HG03095 (cell line): Measurements from ENCODE around the gene GRB10.
A peak's percentile ranks its signal among the peaks of the same experiment; 100 is the strongest.

Experiments used
- ATAC-seq: cut with Tn5 transposase; IDR thresholded peaks from one replicate; pipeline ENCODE4 v1.9.1; 2021; ENCODE audit warnings: moderate library complexity; ENCODE audit not compliant: unreplicated experiment

The GRB10 gene

DNA sequence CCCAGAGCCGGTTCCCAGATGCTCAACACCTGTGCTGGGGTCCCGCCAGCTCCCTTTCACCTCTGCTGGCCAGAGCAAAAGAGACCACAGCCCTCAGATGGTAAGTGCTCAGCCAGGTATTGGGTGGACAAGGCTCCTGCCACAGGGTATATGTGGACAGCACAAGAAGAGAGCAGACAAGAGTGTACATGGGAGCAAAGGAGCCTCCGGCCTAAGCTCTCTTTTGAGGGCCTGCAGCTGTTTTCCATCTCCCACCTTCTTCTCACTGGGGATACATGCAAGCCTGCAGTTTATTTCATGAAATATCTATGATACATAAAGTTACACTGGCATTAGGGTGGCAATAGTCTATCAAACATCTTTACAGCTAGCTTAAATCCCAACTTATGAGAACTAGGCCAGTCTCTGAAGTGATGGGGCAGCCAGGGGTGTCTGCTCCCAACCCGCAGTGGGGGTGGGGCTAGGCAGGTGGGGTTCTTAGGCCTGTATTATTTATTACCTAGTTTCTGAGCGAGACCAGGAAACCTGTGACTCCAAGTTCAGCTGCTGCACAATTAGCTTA is 167.1 kb downstream of the GRB10 start:
- no peak for ATAC-seq

DNA sequence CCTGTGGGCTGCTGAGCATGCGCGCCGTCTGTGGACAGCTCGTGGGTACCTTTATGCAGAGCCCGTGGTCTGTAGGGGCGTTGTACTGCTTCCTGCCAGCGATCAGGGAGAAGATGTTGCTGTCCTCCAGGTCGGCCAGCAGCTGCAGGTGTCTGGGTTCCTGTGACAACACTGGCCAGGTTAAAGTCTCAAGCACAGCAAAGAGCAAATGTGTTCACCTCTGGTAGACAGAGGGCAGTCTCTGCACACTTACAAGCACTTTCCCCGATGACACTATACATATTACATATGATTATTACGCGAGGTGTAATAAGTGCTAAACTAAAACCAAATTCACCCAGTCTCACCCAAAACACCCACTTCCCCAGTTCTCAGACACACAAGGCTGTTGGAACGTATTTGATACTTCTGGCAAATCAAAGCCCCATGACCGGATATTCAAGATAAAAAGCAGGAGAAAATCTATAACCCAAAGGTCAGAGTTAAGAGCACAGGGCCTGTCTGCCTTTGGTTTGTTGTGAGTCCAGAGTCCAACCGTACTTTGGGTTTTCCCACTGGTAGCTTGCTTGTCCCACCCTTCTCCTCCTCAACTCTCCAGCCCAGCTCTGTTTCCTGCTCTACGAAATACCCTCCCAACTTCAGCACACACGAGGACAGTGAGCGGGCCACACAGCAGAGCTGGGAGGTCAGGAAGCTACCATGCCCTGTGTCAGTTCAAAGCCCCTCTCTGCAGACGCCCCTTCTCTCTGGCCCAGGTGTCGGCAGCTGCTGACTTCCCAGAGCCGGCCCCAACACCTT is 167.8 kb downstream of the GRB10 start:
- no peak for ATAC-seq

DNA sequence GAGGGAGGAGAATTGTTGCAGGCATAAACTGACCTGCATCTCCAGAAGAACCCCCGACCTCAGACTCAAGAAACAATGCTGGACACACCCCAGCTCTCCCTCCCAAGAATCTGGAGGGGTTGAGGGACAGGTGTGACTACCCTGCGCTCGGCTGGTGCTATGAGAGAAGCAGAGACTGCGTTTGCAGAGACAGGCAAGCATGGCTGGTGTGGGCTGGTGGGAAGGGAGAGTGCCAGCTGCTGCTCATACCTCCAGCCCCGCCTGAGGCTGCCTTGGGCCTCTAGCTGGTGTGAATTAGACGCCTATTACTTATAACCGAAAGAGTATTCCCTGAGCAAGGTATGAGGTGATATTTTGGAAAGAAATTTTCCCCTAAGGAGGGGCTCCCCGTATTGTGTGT is 169.2 kb downstream of the GRB10 start:
- no peak for ATAC-seq

DNA sequence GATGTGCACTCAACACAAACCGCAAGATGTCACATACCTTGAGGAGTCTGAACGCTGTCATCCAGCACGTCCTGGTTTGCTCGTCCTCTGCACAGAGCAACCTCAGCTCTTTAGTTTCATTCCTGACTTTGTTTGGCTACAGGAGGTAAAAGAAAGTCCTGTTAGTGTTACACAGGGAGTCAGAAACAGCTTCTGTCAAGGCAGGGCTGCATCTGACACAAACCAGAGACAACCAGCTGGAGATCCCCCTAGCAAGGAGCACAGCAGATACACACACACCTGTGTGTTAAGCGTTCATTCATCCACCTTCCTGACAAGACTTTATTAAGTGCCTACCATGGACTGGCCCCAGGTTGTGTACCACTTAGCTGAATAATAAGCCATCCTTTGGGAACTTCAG is 170.0 kb downstream of the GRB10 start:
- no peak for ATAC-seq

DNA sequence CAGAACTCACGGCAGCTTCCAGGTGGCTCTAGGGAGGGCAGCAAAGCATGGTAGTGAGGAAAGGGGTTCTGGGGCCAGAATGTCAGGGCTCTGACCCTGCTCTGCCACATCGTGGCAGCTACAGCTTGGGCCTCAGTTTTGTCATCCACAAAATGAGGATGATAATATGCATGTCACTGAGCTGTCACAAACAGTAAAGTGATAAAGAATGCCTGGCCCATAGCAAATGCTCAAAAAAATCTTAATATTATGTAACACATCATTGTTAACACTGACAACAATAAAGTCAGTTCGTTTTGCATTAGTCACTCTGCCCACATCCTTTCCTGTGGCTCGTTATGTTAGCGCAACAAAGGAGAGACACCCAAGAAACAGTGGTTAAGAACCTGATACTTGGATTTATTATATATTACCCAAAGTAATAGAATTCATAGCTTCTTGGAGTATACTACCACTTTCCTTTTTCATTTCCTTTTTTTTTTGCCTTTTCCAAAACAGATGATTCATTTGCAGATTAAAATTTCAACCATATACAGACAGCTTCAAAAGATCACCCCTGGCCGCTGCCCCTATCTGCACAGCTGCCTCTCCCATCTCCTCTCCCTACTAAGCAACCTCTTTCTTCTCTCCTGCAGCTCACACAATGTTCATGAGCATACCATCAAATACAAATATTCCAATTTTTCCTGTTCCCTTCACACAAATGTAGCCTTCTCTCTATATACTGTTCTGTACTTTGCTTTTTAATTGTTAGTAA is 172.0 kb downstream of the GRB10 start:
- ATAC-seq: peak; percentile 54

DNA sequence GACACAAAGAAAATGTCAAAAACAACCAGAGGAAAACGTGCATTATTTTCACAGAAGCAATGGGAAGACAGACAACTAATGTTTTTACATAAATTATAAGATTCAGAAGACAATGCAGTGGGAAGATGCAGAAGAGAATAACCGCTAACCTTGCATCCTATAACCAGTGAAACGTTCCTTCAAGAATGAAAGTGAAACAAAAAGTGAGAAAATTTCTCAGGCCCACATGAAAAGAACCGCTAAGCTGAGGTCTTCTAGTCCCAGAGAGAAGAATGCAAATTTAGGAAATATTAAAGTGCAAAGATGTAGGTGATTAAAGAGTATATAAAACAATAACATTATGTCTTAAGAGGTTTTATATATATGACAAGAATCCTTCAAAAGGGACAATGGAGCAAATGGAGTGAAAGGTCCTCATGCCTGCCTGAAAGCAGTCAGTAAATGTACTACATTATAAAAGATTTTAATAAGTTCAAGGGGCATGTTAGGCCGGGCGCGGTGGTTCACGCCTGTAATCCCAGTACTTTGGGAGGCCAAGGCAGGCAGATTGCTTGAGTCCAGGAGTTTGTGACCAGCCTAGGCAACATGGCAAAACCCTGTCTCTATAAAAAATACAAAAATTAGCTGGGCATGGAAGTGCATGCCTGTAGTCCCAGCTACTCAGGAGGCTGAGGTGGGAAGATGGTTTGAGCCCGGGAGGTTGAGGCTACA is 174.3 kb downstream of the GRB10 start:
- no peak for ATAC-seq

DNA sequence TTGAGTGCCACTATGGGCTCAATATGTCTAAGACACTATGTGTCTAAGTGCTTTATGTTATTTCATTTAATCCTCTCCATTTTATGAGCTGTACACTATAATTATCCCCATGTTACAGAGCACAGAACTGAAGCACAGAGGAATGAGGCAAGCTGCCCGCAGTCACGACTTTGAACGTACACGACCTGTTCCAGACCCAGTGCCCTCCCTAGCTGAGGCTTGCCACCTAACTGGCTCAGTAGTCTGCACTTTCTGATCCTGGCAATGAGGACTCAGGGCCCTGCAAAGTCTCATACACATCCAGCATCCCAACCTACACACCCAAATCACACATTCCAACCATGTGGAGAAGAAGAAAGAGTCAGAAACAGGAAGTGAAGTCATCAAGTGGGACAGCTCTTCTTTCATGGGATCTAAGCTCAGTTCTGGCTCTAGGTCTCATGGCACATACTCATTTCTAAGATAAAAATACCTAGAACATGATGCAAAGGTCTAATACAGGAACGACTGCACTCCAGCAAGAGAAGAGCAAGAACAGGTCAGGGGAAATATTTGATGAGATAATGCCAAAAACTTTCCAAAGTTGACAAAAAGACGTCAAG is 175.1 kb downstream of the GRB10 start:
- ATAC-seq: no peak

DNA sequence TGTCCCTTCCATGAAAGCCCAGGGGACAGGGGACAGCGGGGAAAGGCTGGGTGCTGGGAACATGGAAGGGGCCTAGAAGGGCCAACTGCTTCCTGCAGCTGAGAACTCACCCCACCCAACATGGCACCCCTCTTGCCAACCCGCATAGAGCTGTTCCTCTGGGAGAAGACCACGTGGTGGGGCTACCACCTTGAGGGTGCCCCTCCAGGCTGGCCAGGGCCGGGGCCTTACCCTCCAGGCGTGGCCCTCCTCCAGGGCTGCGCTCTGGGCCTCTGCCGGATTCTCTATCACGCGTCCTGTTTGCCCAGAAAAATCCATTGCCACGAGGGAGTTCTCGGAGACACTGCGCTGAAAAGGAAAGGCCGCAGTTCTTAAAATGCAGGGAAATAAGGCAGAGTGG is 177.6 kb downstream of the GRB10 start:
- ATAC-seq: no peak

DNA sequence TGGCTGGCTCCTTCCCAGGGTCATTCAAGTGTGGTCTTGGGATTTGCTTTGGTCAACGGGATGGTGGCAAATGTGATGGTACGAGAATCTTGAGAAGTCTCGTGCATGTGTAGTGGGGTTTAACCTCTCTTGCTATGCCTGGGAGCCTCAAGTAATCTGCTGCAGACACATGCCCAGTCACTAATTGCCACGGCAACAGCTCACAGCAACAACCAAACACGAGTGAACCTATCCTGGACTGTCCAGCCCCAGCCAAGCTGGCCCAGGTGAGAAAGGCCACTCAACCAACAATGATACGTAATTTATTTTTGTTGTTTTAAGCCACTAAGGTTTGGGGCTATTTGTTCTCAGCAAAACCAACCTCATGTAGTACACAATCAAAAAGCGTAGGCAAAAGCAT is 179.4 kb downstream of the GRB10 start:
- no peak for ATAC-seq

DNA sequence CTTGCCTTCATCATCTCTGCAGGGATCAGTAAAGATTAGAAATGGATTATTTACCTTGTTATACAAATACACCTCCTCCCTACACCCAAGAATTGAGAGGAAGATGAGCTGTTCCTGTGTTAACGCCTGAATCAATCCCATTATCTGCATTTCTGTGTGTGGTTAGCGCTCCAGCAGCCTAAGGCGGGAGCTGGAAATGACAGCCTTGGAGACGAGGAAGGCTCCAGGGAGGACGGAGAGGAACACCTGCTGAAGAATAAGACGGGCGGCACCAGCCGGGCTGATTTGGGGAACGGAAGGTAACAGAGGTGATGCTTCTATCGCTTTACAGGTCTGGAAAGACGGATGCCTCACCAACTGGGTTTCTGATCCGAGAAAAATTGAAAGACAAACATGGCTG is 183.3 kb downstream of the GRB10 start:
- ATAC-seq: no peak

DNA sequence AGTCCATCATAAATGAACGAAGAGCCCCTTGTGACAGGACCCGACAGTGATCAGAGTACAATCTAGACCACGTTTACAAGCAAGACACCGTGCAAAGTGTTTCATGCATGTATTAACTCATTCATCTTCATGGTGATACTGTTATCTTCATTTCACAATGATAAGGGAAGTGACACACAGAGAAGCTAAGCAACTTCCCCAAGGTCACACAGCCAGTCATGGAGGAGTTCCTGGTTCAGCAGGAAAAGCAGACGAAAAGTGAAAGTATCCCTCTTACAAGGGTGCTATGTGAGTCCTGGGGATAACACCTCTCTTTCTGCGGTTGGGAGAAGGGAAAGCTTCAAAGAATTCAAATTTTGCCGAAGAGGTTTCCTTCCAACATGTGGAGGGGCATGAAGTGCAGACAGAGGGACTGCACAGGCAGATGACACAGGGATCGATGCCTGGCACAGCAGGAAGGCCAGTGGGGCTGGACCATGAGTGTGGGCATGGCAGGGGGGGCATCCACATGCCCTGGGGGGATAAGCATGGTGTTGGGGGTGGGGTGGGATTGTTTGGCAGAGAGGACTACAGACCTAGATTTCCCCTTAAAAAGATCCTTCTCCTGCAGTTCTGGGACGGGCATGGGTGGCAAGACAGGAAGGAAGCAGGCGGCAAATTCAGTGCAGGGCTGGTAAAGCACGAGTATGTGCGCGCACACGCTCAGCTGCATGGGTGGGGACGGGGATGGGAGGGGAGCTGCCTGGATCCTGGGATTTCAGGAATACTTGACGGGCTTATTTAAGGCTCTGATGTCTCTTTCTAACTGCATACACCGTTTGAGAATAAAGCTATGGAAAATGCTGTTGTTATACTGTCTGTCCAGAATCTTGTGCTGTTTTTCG is 184.0 kb downstream of the GRB10 start:
- ATAC-seq: no peak

DNA sequence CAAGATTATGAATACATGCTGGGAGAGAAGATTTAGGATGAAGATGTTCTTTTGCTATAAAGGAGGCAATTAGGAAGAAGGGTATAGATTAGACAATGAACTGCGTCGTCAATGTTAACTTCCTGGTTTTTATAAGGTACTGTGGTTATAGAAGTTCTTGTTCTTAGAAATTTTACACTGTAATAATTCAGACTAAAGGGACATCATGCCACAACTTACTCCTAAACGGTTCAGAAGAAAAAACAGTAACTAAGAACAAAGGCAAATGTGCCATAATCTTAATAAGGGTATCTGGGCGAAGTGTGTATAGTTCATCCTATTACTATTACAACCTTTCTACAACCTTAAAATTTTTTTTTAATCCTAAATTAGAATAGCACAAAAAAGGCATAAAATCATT is 186.2 kb downstream of the GRB10 start:
- ATAC-seq: no peak

DNA sequence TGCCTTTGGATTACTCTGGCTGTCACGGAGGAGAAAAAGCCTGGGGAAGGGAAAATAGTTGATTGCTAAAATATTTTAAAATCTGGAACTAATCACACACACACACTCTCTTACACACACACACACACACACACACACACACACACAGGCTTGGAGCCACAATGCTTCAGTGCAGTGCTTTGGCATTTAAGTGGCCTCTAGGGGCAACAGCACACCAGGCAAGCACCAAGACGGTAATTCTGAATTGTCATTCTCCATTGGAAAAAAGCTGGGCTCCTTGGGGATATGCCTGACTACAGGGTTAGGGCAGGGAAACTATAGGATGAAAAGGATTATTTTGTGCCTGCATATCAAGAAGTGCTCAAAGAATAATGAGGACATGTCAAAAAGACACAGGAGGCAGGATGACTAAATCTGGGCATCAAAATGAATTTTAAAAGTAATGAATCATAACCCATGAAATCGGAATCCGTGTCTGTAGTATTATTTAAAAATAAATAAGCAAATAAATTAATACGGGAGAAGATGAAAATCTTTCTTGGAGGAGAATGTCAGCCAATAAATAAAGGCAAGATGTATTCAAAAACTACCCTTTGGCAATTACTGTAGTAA is 187.1 kb downstream of the GRB10 start:
- ATAC-seq: peak; percentile 22

DNA sequence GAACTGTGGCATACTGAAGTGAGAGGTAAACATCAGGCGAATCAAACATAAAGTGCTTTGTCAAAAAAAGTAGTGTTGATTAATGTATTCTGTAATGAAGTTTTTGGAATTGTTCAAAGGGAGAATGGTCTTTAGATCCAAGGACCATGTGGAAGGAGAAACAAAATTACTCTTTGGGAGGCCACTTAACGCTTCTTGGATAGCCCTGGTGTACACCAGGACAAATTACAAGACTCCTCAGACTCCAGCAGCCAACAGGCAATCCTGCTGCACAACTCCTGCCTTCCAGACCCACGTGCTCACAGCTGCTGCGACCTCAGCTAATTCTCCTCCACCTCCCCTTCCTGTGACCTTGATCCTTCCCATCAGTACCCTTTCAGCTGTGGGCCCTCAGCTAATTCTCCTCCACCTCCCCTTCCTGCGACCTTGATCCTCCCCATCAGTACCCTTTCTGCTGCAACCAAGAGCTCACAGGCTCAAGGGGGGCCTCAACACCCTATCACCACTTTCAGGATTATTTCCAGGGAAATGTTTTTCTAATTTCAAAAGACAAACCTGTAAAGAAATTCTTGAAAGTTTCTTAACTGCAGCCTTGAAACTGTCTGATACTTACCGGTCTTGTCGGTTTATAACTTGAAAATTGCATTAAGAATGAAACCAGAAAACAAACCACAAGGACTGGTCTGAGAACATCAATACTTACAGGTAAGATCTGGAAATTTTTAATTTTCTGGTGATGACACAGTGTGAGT is 187.8 kb downstream of the GRB10 start:
- peak; percentile 44 for ATAC-seq

DNA sequence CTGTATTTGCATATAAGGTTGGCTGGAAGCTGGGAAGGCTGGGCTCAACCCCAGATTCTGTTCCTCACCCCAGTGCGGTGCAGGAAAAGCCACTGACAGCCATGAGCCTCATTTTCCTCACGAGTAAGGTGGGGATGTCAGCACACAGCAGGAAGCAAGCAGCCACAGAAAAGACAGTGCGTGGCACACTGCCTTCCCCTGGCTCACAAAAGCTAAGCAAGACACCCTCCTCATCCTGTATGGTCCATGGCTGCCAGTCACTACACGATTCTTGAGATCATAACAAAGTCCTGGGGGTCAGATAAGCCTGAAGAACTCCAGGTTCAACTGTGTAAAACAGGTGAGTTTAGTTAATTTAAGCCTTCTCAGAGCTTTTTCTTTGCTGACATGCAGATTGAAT is 188.6 kb downstream of the GRB10 start:
- no peak for ATAC-seq

DNA sequence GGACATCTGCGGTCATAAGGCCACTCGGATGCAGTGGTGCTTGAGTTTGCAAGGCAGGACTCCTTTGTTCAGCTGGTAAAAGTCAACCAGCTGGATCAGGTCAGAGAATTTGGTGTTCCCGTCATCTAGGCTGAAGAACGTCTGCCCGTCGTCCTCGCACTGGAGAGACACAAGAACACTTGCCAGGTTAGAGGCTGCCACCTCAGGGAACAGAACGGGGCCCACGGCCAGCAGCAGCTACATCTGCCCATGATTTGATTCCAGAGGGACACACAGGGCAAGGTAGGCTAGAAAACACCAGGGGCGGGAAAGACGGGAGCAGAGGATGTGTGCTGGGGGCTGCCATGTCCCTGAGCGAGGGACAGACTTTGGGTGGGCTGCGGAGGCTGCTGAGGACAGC is 189.8 kb downstream of the GRB10 start:
- ATAC-seq: no peak

DNA sequence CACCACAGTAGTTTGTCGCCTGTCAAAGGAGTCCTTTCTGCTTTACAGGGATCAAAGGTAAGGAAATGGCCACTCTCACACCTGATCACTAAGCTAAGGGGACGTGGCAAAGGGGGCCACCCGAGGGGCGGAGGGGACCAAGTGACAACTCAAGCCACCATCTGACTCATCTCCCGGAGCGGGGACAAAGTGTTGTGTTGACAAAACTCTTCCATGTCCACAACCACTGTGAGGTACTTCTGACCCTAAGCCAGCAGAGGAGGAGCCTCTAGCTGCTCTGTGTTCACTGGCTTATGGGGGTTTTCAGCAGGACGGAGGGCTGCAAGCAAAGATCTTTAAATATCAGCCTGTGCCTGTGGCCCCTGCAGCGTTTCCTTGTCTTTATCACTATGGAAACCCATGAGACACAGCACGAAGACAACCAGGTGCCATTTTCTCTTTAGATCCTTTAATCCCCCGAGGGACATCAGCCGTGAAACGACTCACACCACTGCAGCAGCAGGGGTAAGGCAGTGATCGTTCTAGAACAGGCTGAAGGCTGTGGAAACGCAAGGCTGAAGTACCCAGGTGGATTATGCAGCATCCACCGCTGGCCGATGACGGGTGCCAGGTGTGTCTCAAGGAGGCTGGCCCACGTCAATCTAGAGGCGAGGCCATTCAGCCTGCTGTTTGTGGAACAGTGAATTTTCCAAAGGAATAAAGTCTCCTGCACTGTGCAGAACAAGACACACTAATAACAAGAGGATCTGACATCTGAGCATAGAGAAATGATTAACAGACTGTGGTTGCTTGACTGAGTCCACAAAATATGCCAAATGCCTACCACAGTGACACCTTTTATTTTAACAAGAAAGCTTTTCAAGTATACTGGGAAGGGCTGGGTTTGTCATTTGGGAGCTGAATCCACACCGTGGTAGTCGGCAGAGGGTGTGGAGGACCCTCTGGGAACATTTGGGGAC is 190.9 kb downstream of the GRB10 start:
- ATAC-seq: peak; percentile 62

DNA sequence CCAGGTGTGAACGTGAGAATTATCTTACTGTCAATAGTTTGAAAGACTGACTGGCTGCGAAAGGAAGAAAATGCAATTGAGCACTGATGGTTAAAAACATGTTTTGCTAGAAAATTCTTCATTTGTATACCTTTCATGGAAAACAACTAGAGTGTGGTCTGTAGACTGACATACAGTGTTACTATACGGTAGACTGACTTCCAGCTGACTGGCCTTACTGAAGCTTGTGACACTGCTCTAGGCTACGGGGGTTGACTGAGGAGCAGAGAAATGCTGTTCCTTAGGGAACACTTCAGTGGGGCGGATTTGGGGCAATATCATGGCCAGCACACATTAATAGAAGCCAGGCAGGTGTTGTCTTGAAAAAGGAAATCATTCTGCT is 191.6 kb downstream of the GRB10 start:
- no peak for ATAC-seq
